Left lung (tissue), 10 donors: Measurements from ENCODE around the gene ARTN. TPM values are rescaled to one million over a fixed set of nuclear protein-coding genes. Genes with fewer than 3 reads are reported as not detected.

Experiments used
- ATAC-seq: fragments of 200-7000 bp; cut with Tn5 transposase; one replicate; pipeline ENCODE4 v1.9.1; 2020; ENCODE audit warnings: moderate library complexity
- DNase-seq, 4 donors: peaks; one replicate each; pipeline ENCODE4 v3.0.0-alpha.2; 2013 to 2020
- H3K27ac ChIP-seq, 2 donors: fragments of 200-600 bp; sonication (generic) in 1 of 2; one replicate each; pipeline versions ENCODE4 v1.5.0 to v1.8.0; 2020 to 2021
- H3K27me3 ChIP-seq, 2 donors: fragments of 200-600 bp; sonication (generic) in 1 of 2; one replicate each; pipeline versions ENCODE4 v1.5.0 to v1.8.0; 2020 to 2021
- H3K36me3 ChIP-seq, 2 donors: fragments of 200-600 bp; sonication (generic) in 1 of 2; one replicate each; pipeline versions ENCODE4 v1.5.0 to v1.8.0; 2020 to 2021
- H3K4me1 ChIP-seq, 2 donors: fragments of 200-600 bp; one replicate each; pipeline ENCODE4 v1.8.0; 2021
- H3K4me3 ChIP-seq, 2 donors: fragments of 200-600 bp; sonication (generic) in 1 of 2; one replicate each; pipeline versions ENCODE4 v1.5.0 to v1.8.0; 2020 to 2021; ENCODE audit warnings: mild to moderate bottlenecking in 1 of 2
- H3K9me3 ChIP-seq, 2 donors: fragments of 200-600 bp; sonication (generic) in 1 of 2; one replicate each; pipeline versions ENCODE4 v1.5.0 to v1.8.0; 2020 to 2021
- intact Hi-C, 2 donors: fragments of 100-400 bp; cut with DNase I; formaldehyde crosslinking; loops; one replicate each; pipeline versions ENCODE4 v1.11.2 to v1.14.2; 2022
- polyA plus RNA-seq, 6 donors: library from polyadenylated mRNA; unstranded; fragments of 120-200 nt; gene quantifications; one replicate each; pipeline ENCODE4 v1.2.1, GENCODE V29; 2013; ENCODE audit not compliant: insufficient read length in 6 of 6
- total RNA-seq, 2 donors: library from RNA; stranded (reverse); fragmentation: NEBNext Ultra II Directional; extraction: Animal tissue kit (Norgen Biotek cat#: 25700); gene quantifications; one replicate each; pipeline ENCODE4 v1.2.1, GENCODE V29; 2021
- TF ChIP-seq, protein P1 (sequence below), 2 donors: fragments of 200-600 bp; sonication (generic) in 1 of 2; IDR thresholded peaks; one replicate each; pipeline versions ENCODE4 v1.5.0 to v1.8.0; 2021; ENCODE audit warnings: antibody characterized with exemption in 2 of 2
- donor health status: DM: no; HTN: yes; CAD: no.
- donor health status: DM: no; HTN: no; CAD: no.

ARTN gene
- total and polyA plus RNA-seq, 8 donors, result 1.8 to 4.2 (median 2.5) TPM

- peak in 1 of 4 donors; percentile 80 for DNase-seq
- Histone ChIP-seq H3K27ac (no peak overlapping the region), H3K4me3 (no peak overlapping the region), H3K36me3 (peaks cover 0 to 21% of the 10 kb centered on the region in 2 donors), H3K27me3 (no peaks in the 10 kb centered on the region), H3K9me3 (no peaks in the 10 kb centered on the region), H3K4me1 (peaks cover 15 to 48% of the 10 kb centered on the region in 2 donors)
- ATAC-seq, result no peak
- intact Hi-C loops, result no loop called here
- TF ChIP-seq, protein P1, sequence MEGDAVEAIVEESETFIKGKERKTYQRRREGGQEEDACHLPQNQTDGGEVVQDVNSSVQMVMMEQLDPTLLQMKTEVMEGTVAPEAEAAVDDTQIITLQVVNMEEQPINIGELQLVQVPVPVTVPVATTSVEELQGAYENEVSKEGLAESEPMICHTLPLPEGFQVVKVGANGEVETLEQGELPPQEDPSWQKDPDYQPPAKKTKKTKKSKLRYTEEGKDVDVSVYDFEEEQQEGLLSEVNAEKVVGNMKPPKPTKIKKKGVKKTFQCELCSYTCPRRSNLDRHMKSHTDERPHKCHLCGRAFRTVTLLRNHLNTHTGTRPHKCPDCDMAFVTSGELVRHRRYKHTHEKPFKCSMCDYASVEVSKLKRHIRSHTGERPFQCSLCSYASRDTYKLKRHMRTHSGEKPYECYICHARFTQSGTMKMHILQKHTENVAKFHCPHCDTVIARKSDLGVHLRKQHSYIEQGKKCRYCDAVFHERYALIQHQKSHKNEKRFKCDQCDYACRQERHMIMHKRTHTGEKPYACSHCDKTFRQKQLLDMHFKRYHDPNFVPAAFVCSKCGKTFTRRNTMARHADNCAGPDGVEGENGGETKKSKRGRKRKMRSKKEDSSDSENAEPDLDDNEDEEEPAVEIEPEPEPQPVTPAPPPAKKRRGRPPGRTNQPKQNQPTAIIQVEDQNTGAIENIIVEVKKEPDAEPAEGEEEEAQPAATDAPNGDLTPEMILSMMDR (IDR thresholded peaks at IDR 0.05), result no peak
These were observed 49.2 kb downstream of the ARTN start for GRCh38 chr1:43982808-43983207.

DNA sequence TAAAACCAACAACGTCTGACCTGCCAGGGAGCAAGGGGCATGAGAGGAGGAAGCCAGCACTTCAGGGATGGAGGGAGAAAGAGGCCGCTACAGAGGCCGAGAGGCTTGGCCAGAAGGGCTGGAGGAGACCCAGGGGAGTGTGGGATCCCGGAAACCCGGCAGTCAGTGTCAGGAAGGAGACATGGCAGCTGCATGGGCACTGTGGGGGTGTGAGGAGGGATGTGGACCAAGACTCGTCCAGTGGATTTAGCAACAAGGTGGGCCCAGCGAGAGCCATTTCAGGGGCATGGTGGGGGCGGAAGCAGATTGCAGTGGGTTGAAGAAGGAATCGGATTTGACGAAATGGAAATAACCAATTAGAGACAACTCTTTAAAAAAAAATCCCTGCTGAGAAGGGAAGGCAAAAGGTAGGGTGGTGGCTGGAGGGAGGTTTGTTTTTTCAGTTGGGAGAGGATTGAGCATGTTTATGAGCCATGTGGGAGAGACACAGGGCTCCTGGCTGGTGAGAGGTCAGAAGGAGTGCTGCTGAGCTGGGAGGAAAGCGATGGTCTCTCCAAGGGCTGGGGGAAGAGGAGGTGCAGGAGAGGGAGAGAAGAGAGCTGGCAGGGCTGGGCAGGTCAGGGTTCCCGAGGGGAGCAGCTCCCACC, 49.8 kb downstream of the ARTN start:
- intact Hi-C loops, result no loop called here
- no peak overlapping the region for H3K27ac ChIP-seq
- DNase-seq (no peak), ATAC-seq (no peak)
- TF ChIP-seq, protein P1 (IDR thresholded peaks at IDR 0.05), result no peak
- no peak overlapping the region for H3K4me3 ChIP-seq
- no peaks in the 10 kb centered on the region for H3K27me3 ChIP-seq
- peaks cover 0 to 16% of the 10 kb centered on the region in 2 donors for H3K36me3 ChIP-seq
- H3K4me1 ChIP-seq, result peaks cover 13 to 42% of the 10 kb centered on the region in 2 donors
- H3K9me3 ChIP-seq, result no peaks in the 10 kb centered on the region

DNA sequence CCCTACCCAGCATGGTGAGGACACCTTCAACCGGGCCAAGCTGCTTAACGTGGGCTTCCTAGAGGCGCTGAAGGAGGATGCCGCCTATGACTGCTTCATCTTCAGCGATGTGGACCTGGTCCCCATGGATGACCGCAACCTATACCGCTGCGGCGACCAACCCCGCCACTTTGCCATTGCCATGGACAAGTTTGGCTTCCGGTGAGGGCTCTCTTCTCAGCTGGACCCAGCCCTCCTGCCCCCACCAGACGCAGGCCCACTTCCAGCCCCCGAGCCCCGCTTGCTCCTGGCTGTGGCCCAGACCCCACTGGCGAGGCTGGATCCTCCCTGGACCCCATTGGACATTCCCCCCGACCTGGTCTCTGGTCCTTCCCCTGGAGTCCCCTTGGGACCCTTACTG, 51.3 kb downstream of the ARTN start:
- Histone ChIP-seq H3K36me3 (peaks cover 0 to 15% of the 10 kb centered on the region in 2 donors), H3K9me3 (no peaks in the 10 kb centered on the region), H3K27me3 (no peaks in the 10 kb centered on the region), H3K4me3 (no peak overlapping the region), H3K27ac (no peak overlapping the region), H3K4me1 (peaks cover 10 to 32% of the 10 kb centered on the region in 2 donors)
- ATAC-seq (no peak), DNase-seq (no peak)
- intact Hi-C loops, result no loop called here
- TF ChIP-seq, protein P1 (IDR thresholded peaks at IDR 0.05), result no peak

- ATAC-seq, result no peak
- intact Hi-C loops, result no loop called here
These were observed 52.5 kb downstream of the ARTN start for GRCh38 chr1:43985984-43986595.

DNA sequence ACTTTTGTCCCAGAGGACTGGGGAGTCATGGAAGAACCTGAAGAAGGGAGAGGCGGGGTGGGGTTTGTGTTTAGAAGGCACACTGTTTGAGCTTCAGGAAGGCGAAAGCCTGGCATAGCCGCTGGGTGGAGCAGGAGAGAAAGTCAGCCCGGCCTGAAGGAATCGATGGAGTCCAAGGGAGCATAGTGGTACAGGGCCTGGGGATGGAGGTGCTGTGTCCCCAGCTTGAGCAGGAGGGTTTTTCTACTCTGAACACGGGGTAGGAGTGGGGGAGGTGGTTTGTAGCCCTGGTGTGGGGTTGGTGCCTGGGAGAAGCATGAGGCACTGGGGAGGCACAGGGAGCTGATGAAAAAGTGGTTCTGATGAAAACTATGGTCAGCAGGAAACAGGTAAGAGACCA, 53.1 kb downstream of the ARTN start:
- no peak overlapping the region for H3K27ac ChIP-seq
- peaks cover 7 to 24% of the 10 kb centered on the region in 2 donors for H3K4me1 ChIP-seq
- no peak for DNase-seq
- H3K36me3 ChIP-seq, result peaks cover 0 to 15% of the 10 kb centered on the region in 2 donors
- no peak overlapping the region for H3K4me3 ChIP-seq
- no peaks in the 10 kb centered on the region for H3K27me3 ChIP-seq
- H3K9me3 ChIP-seq, result no peaks in the 10 kb centered on the region
- TF ChIP-seq, protein P1 (IDR thresholded peaks at IDR 0.05), result no peak
- intact Hi-C loops, result no loop called here
- ATAC-seq, result no peak

More at GRCh38 chr1:43985984-43986595, 52.5 kb downstream of the ARTN start:
- Histone ChIP-seq H3K9me3 (no peaks in the 10 kb centered on the region), H3K27me3 (no peaks in the 10 kb centered on the region), H3K36me3 (peaks cover 0 to 15% of the 10 kb centered on the region in 2 donors), H3K4me1 (peaks cover 7 to 28% of the 10 kb centered on the region in 2 donors), H3K27ac (no peak overlapping the region), H3K4me3 (no peak overlapping the region)
- no peak for DNase-seq
- TF ChIP-seq, protein P1 (IDR thresholded peaks at IDR 0.05), result no peak
